HG03460 (cell line): ENCODE measurements around the gene ATP10A.

ENCODE experiments used
- ATAC-seq: cut with Tn5 transposase; IDR thresholded peaks from one replicate; pipeline ENCODE4 v1.9.1; 2021; ENCODE audit not compliant: unreplicated experiment

ATP10A gene

DNA sequence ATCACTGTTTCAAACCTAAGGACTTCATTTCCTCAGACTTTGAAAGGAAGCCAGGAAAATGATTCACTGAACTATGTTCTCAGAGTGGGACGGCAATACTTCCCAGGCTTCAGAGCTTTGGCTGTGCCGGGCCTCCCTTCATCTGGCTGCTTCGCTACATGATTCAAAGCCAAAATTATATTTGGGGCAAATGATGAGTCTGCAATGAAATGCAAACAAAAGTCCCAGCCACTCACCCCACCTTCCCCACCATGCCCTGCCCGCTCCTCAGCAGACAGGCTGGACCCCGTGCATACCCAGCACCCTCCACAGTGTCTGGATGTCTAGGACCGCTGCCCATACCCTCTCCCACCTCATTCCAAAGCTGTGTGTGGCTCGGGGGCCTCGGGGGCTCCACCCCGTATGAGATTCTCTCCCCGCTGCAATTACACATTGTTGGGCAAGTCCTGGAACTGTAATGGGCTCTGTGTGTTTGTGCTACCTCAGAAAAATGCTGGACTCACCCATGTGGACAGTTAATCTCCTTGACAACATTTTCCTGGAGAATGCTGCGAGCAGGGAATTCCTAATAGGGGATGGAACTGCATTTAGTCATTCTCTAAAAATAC is 32.2 kb downstream of the ATP10A start:
- ATAC-seq, result no peak

DNA sequence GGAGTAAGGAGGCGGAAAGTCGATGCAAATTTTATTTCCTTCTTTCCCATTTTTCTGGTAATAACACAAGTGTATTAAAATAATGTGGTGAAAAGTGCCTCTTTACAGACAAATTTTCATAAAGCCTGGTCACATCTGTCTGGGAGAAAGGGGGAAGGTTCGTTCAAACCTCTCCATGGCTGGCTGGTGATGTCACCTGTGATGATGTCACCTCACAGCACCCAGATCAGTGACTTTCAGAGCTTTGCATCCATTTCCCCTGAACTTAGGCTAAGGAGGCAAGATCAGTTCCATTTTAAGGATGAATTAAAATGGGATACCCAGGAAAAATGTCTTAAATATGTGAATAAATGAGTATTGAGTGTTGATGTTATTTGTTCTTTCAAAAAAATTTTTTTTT is 34.1 kb downstream of the ATP10A start:
- no peak for ATAC-seq

GRCh38 chr15:25825207-25825606 is 37.9 kb downstream of the ATP10A start:
- ATAC-seq, result no peak

- ATAC-seq, result no peak
Observed at GRCh38 chr15:25824618-25825017, 38.5 kb downstream of the ATP10A start.

- no peak for ATAC-seq
Observed at GRCh38 chr15:25812845-25813244, 50.3 kb downstream of the ATP10A start.

GRCh38 chr15:25812073-25812472 is 51.1 kb downstream of the ATP10A start:
- ATAC-seq, result no peak

DNA sequence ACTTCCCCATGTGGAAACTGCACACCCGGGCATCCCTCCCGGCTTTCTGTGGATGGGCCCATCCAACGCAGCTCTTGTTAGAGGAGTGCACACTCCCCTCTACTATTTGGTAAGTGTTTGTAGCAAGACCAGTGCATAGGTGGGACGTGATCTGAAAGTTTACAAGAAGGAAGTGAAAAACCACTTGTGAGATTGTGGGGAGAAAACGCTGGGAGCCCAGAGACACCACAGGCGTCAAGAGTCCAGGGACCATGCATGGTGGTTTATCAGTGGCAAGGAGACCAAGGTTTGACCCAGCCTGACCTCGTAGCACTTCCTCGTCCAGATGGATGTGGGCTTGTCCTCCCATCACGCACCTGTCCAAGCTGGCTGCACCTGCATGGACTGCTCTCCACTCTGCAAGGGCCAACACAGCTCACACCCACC is 51.6 kb downstream of the ATP10A start:
- no peak for ATAC-seq

DNA sequence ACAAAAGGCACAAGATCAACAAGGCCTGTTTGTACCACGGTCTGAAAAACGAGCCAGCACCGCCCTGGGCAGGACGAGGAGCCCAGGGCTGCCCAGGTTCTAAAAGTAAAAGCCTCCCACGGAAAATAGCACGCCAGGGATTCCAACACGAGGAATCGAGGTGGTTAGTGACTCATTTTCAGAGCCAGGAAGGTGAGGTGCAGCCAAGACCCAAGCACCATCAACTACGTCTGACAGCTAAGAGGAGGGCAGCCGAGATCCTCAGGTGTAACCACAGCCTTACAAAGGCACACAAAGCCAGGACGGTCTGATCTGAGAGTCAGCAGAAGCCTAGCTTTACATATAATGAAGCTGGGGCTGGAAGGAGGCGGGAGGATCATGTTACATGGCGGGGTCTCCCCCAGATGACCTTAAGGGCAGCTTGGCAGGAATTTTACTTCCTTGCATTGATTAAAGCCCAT is 52.5 kb downstream of the ATP10A start:
- ATAC-seq, result no peak

- ATAC-seq, result no peak
Observed at GRCh38 chr15:25810154-25810553, 53.0 kb downstream of the ATP10A start.

GRCh38 chr15:25807063-25807462 is 56.1 kb downstream of the ATP10A start:
- no peak for ATAC-seq

DNA sequence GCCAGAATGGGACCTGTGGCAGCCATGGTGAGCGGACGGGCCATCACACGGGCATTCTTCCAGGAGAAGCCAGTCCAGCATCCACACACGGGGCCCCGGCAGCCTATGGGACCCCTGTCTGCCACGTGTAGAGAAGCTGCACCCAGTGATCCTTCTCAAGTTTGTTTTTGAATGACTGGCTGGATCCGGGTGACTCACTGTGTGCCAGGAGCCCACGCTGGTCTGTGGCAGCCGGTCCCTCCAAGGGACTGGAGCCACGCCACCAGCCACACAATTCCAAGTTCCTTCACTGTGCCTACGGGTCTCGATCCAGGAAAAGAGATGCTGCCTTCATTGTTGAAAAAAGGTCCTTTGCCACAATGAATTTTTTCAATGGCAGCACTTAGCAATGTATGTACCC is 58.1 kb downstream of the ATP10A start:
- ATAC-seq, result no peak

DNA sequence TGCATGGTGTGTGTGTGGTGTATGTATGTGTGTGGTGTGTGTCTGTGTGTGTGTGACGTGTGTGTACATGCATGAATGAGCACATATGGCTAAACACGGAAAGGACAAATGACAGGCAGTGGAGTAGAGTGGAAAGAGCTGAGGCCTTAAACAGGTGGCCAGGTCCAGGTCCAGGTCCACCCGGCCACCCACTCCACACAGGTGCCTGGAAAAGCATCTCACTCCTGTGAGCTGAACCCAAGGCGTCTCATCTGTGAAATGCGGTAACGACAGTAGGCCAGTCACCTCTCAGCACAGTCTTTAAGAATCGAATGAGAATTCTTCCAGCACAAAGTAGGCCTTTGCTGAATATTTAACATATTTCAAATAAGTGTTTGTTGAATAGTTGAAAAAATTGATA is 58.7 kb downstream of the ATP10A start:
- ATAC-seq, result no peak

- no peak for ATAC-seq
Observed at GRCh38 chr15:25803541-25803940, 59.6 kb downstream of the ATP10A start.

- no peak for ATAC-seq
Observed at GRCh38 chr15:25803036-25803435, 60.1 kb downstream of the ATP10A start.

DNA sequence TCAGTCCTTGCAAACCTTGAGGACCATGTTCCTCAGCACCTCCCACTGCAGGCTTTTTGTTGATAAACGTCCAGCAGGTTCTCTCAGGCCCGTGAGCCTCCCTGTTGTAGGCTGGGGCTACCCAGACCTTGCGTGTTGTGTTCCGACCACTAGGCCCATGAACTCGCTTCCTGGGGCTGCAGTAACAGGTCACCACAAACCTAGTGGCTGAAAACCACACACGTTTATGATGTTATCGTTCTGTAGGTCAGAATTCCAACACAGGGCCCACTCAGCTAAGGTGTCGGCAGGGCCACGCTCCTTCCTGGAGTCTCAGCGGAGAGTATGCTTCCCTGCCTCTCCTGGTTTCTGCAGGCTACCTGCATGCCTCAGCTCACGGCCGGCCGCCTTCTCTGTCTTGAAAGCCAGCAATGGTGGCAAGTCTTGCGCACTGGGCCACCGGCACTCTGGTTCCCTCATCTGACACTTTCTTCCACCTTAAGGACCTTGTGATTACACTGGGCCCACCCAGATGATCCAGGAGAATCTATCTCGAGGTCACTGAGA is 60.8 kb downstream of the ATP10A start:
- no peak for ATAC-seq

DNA sequence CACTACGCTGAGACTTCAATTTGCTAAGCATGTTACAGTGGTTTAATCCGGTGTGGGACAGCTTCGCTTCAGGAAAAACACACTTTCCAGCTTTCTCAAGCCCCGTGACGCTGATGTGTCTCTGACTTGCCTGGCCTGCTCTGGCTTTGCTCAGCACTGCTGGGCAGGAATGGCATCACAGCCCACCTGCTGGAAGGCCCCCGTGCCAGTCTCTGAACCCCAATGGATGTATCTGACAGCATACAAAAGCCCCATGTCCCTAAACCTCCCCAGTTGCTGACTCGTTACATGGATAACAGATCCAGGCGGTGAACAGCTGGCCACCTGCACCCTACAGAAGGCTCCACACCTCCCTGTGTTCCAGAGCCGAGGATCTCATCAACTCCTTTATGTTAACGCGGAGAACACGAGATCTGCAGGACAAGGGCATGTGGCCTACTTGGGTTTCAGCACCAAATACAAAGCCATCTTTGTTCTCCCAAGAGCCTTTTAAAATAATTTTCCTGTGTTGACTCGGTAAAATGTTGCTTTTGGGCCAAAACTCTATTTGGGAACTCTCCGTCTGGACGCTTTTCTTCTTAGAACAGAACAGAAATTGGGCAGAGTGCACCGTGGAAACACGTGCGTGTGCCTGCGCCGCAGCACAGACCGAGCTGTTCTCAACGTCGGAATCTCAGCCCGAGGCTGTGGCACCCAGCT is 61.4 kb downstream of the ATP10A start:
- ATAC-seq, result no peak

DNA sequence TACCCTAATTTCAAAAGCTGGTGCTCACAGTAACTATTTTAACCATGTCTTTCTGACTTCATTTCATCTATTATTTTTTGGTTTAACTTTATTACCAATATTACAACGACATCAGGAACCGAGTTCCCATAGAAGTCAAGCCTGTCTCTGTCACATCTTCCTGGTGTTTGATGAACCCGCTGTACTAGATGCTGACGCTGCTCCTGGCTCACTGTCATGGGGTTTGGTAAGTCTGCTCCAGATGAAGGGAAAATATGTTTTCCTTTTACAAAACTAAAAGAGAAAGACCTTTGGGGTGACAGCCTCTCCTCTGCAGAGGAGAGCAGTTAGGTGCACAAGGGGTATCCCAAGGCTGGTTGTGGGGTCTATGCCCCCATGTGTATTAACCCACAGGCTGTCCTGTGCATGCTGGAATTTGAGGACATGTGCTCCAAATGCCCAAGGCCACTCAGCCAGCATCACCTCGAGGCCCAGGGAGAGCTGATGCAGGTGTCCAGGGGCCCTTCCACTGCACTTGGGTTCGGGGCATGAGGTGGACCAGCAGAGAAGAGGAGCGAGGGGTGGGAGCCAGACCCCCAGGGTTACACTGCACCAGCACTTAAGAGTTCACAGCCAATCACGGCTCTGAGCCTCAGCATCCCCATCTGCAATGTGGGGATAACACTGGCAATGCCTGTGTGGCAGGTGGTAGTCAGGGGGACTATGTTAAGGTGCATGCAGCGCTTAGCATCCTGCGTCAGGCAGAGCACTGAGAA is 62.2 kb downstream of the ATP10A start:
- ATAC-seq, result no peak

- ATAC-seq, result no peak
Observed at GRCh38 chr15:25799906-25800700, 63.0 kb downstream of the ATP10A start.

DNA sequence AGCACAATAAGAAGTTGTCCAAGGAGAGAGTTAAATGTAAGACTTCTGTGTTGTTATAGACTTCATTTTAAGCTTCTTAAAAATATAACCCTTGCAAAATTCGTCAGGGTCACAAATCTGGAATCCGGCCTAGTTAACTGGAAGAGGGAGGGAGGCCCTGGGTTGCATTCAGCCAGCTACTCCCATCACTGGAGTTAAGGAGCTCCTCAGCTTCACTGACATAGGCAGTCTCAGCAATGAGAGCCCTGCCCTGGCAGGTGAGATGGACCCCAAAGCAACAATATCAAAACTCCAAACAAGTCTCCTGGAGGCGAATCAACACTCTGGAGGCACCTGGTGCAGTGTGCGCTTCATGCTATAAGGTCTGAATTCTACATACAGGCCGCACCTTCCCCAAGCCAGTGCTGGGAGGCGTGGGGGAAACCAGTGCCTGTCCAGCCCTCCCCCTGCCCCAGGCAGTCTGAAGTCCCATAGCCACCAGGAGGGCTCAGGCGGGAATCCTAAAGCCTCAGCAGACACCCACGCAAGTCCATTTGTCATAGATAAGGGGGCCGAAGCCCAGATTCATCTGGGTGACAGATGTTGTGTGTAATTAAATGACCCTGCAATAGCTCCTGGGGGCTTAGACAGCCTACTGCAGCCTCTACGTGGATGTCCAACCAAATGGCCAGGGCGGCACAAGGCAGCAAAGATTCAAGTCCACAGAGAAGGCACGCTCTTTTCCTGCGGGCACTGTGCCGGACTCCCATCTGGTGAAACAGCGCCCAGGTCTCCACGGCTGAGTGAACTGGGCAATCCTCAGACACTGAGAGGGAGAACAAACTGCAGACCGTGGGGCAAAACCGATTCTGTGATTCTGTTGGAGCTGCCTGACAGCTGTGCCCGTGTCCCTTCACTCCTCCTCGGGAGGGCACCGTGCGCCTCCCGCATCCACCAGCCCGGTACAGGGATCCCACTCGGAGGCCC is 64.9 kb downstream of the ATP10A start:
- no peak for ATAC-seq

- no peak for ATAC-seq
Observed at GRCh38 chr15:25797511-25797935, 65.6 kb downstream of the ATP10A start.
